Measurements from ENCODE around the gene STK39.

The STK39 gene

GRCh38 chr2:168203762-168204693 lies 43.4 kb downstream of the STK39 start:
- DNase-seq, result no peak

- DNase-seq, result no peak
Observed at GRCh38 chr2:168201584-168202116, 45.7 kb downstream of the STK39 start.

GRCh38 chr2:168200930-168201583 lies 46.3 kb downstream of the STK39 start:
- DNase-seq, result no peak

GRCh38 chr2:168198476-168199207 lies 48.8 kb downstream of the STK39 start:
- no peak for DNase-seq

- no peak for DNase-seq
Observed at GRCh38 chr2:168196764-168197180, 50.6 kb downstream of the STK39 start.

GRCh38 chr2:168194784-168195522 lies 52.4 kb downstream of the STK39 start:
- DNase-seq, result no peak

GRCh38 chr2:168192839-168193616 lies 54.4 kb downstream of the STK39 start:
- DNase-seq, result no peak

GRCh38 chr2:168191955-168192785 lies 55.2 kb downstream of the STK39 start:
- no peak for DNase-seq

- no peak for DNase-seq
Observed at GRCh38 chr2:168190590-168191336, 56.6 kb downstream of the STK39 start.

- DNase-seq, result no peak
Observed at GRCh38 chr2:168189835-168190569, 57.4 kb downstream of the STK39 start.

- no peak for DNase-seq
Observed at GRCh38 chr2:168188002-168188401, 59.4 kb downstream of the STK39 start.

GRCh38 chr2:168186452-168186851 lies 60.9 kb downstream of the STK39 start:
- no peak for DNase-seq

- no peak for DNase-seq
Observed at GRCh38 chr2:168185583-168186274, 61.7 kb downstream of the STK39 start.

GRCh38 chr2:168184681-168185513 lies 62.5 kb downstream of the STK39 start:
- DNase-seq, result no peak

- no peak for DNase-seq
Observed at GRCh38 chr2:168183308-168183997, 63.9 kb downstream of the STK39 start.

- no peak for DNase-seq
Observed at GRCh38 chr2:168182550-168183249, 64.7 kb downstream of the STK39 start.
